Osteoblast (primary cell): Measurements from ENCODE around the gene RPL37. TPM values are rescaled to one million over a fixed set of nuclear protein-coding genes. Genes with fewer than 3 reads are reported as not detected.
"Not testable (repeated sequence)": the region's sequence is repeated elsewhere in the genome, so short reads cannot be mapped to it uniquely, and the experiment has no call there.

Experiments
- DNase-seq: peaks from one replicate; pipeline ENCODE4 v3.0.0; 2011; ENCODE audit warnings: low spot score, mixed read lengths; ENCODE audit not compliant: insufficient read length; ENCODE audit errors: missing footprints
- H2AFZ ChIP-seq: 2 replicates; pipeline ENCODE4 v1.6.0; 2011; ENCODE audit warnings: mild to moderate bottlenecking, low read length
- H3K27ac ChIP-seq: 2 replicates; pipeline ENCODE4 v1.5.1; 2011; ENCODE audit warnings: mild to moderate bottlenecking, low read depth, low read length, moderate library complexity
- H3K27me3 ChIP-seq: 2 replicates; pipeline ENCODE4 v1.6.0; 2012; ENCODE audit warnings: mild to moderate bottlenecking, control low read depth, inconsistent platforms, low read length, moderate library complexity; ENCODE audit not compliant: insufficient read depth
- H3K36me3 ChIP-seq: 2 replicates; pipeline ENCODE4 v1.5.1; 2011; ENCODE audit warnings: mild to moderate bottlenecking, low read length, control low read depth, moderate library complexity; ENCODE audit not compliant: insufficient read depth
- H3K4me1 ChIP-seq: 2 replicates; pipeline ENCODE4 v1.5.1; 2011; ENCODE audit warnings: mild to moderate bottlenecking, low read length, control low read depth, moderate library complexity; ENCODE audit not compliant: insufficient read depth
- H3K4me2 ChIP-seq: 2 replicates; pipeline ENCODE4 v1.6.0; 2011; ENCODE audit warnings: mild to moderate bottlenecking, low read length; ENCODE audit not compliant: insufficient read depth
- H3K4me3 ChIP-seq: fragments of 200-600 bp; sonication (generic); 3 replicates; pipeline ENCODE4 v1.5.1; 2012; ENCODE audit warnings: mild to moderate bottlenecking, low read length, inconsistent platforms; ENCODE audit not compliant: insufficient read depth
- H3K79me2 ChIP-seq: 2 replicates; pipeline ENCODE4 v1.6.0; 2012; ENCODE audit warnings: mild to moderate bottlenecking, low read length, control low read depth, inconsistent platforms; ENCODE audit not compliant: insufficient read depth
- H3K9me3 ChIP-seq: 2 replicates; pipeline ENCODE4 v1.5.1; 2011; ENCODE audit warnings: low read depth, low read length, control low read depth
- H4K20me1 ChIP-seq: 2 replicates; pipeline ENCODE4 v1.6.0; 2012; ENCODE audit warnings: mild to moderate bottlenecking, low read length, control low read depth; ENCODE audit not compliant: insufficient read depth
- CTCF ChIP-seq: IDR thresholded peaks from 2 replicates; pipeline ENCODE4 v1.5.1; 2011; ENCODE audit warnings: mild to moderate bottlenecking, low read depth, low read length, moderate library complexity; ENCODE audit errors: extremely low read depth
- total RNA-seq: library from RNA; depleted of rRNA; stranded (reverse); fragments of >200 nt; gene quantifications from 2 replicates; pipeline ENCODE4 v1.2.3, GENCODE V29; 2012

RPL37 gene
- total RNA-seq, 1 donor = 220 TPM

- DNase-seq = no peak
- Histone ChIP-seq H4K20me1 (no peaks in the 10 kb centered on the region), H3K27ac (no peak overlapping the region), H3K4me1 (peaks cover 2% of the 10 kb centered on the region), H3K4me2 (no peak overlapping the region), H3K9me3 (no peaks in the 10 kb centered on the region), H3K36me3 (no peaks in the 10 kb centered on the region), H3K27me3 (no peaks in the 10 kb centered on the region), H3K4me3 (no peak overlapping the region), H2AFZ (no peak overlapping the region), H3K79me2 (no peaks in the 10 kb centered on the region)
- no peak for TF ChIP-seq CTCF
Measured at GRCh38 chr5:40871177-40871576, 36.2 kb upstream of the RPL37 start.

GRCh38 chr5:40869384-40869783 is 34.4 kb upstream of the RPL37 start:
- Histone ChIP-seq H3K4me2 (no peak overlapping the region), H3K27ac (no peak overlapping the region), H2AFZ (no peak overlapping the region), H4K20me1 (no peaks in the 10 kb centered on the region), H3K79me2 (no peaks in the 10 kb centered on the region), H3K4me3 (no peak overlapping the region), H3K4me1 (peaks cover 2% of the 10 kb centered on the region), H3K36me3 (no peaks in the 10 kb centered on the region), H3K9me3 (no peaks in the 10 kb centered on the region), H3K27me3 (no peaks in the 10 kb centered on the region)
- TF ChIP-seq CTCF = no peak
- no peak for DNase-seq

- H3K9me3 ChIP-seq = no peaks in the 10 kb centered on the region
- H3K4me2 ChIP-seq = no peak overlapping the region
- no peak overlapping the region for H3K27ac ChIP-seq
- no peak overlapping the region for H2AFZ ChIP-seq
- TF ChIP-seq CTCF = no peak
- H3K4me3 ChIP-seq = no peak overlapping the region
- H4K20me1 ChIP-seq = no peaks in the 10 kb centered on the region
- peaks cover 2% of the 10 kb centered on the region for H3K4me1 ChIP-seq
- no peaks in the 10 kb centered on the region for H3K79me2 ChIP-seq
- no peak for DNase-seq
- no peaks in the 10 kb centered on the region for H3K36me3 ChIP-seq
- H3K27me3 ChIP-seq = no peaks in the 10 kb centered on the region
Measured at GRCh38 chr5:40866844-40867243, 31.8 kb upstream of the RPL37 start.

- not testable (repeated sequence) for H3K4me1 ChIP-seq, H3K27me3 ChIP-seq, H4K20me1 ChIP-seq, H3K4me3 ChIP-seq, DNase-seq, H3K4me2 ChIP-seq, H3K36me3 ChIP-seq, H3K27ac ChIP-seq, H3K79me2 ChIP-seq, H3K9me3 ChIP-seq, H2AFZ ChIP-seq
Measured at GRCh38 chr5:40865004-40865403, 30.0 kb upstream of the RPL37 start.
